AG09309 (cell line): Measurements from ENCODE around the gene CLTCL1.

Experiments
- DNase-seq: peaks from one replicate; pipeline ENCODE4 v3.0.0-alpha.2; 2010; ENCODE audit warnings: low read depth
- H3K4me3 ChIP-seq: 2 replicates; pipeline ENCODE4 v1.5.1; 2011; ENCODE audit warnings: mild to moderate bottlenecking, low read depth, low read length, moderate library complexity; ENCODE audit not compliant: control insufficient read depth
- CTCF ChIP-seq: IDR thresholded peaks from 2 replicates; pipeline ENCODE4 v1.5.1; 2011; ENCODE audit warnings: mild to moderate bottlenecking, low read depth, low read length, inconsistent platforms; ENCODE audit not compliant: insufficient read depth, control insufficient read depth; ENCODE audit errors: missing control alignments

CLTCL1 gene

GRCh38 chr22:19150482-19151328 lies 140.8 kb downstream of the CLTCL1 start:
- no peak for DNase-seq
- no peak for TF ChIP-seq CTCF
- H3K4me3 ChIP-seq = no peak overlapping the region

GRCh38 chr22:19149991-19150390 lies 141.5 kb downstream of the CLTCL1 start, which contains the start of gene GSC2:
TSS of gene GSC2 (minus strand) at chr22:19150292. CDS start at chr22:19150283, 9 bp downstream.
- DNase-seq = no peak
- TF ChIP-seq CTCF = no peak
- H3K4me3 ChIP-seq = no peak within 1 kb of the TSS

- H3K4me3 ChIP-seq = no peak overlapping the region
- DNase-seq = no peak
- no peak for TF ChIP-seq CTCF
These were observed 142.3 kb downstream of the CLTCL1 start for GRCh38 chr22:19149047-19149883.

- no peak for TF ChIP-seq CTCF
- no peak overlapping the region for H3K4me3 ChIP-seq
- DNase-seq = no peak
These were observed 143.0 kb downstream of the CLTCL1 start for GRCh38 chr22:19148417-19149046.

- TF ChIP-seq CTCF = no peak
- no peak overlapping the region for H3K4me3 ChIP-seq
- DNase-seq = no peak
These were observed 144.2 kb downstream of the CLTCL1 start for GRCh38 chr22:19147195-19147780.
